Thoracic aorta (tissue), 2 donors: Measurements from ENCODE around the gene ETV3L. TPM values are rescaled to one million over a fixed set of nuclear protein-coding genes. Genes with fewer than 3 reads are reported as not detected.

Source experiments
- ATAC-seq: fragments of 150-250 bp; one replicate; pipeline ENCODE4 v1.8.0; 2017; ENCODE audit warnings: low read depth; ENCODE audit not compliant: insufficient number of reproducible peaks, low FRiP score
- DNase-seq: peaks from one replicate; pipeline ENCODE4 v3.0.0-alpha.2; 2020; ENCODE audit warnings: low spot score
- H3K27ac ChIP-seq, 2 donors: fragments of 200-600 bp; sonication (generic); 1 replicate in 1 of 2; 2 replicates in 1 of 2; pipeline ENCODE4 v1.5.1; 2016; ENCODE audit warnings: mild to moderate bottlenecking in 2 of 2, moderate library complexity in 2 of 2
- H3K27me3 ChIP-seq: fragments of 200-600 bp; sonication (generic); replicated peaks from 2 replicates; pipeline ENCODE4 v1.6.0; 2016; ENCODE audit warnings: mild to moderate bottlenecking; ENCODE audit not compliant: insufficient read depth
- H3K36me3 ChIP-seq: fragments of 200-600 bp; sonication (generic); one replicate; pipeline ENCODE4 v1.5.1; 2016
- H3K4me1 ChIP-seq, 2 donors: fragments of 200-600 bp; sonication (generic); 1 replicate in 1 of 2; 2 replicates in 1 of 2; pipeline versions ENCODE4 v1.5.1 to v1.6.0; 2016; ENCODE audit warnings: low read depth in 2 of 2, mild to moderate bottlenecking in 1 of 2; ENCODE audit not compliant: control insufficient read depth in 1 of 2
- H3K4me3 ChIP-seq: fragments of 200-600 bp; sonication (generic); 2 replicates; pipeline ENCODE4 v1.5.1; 2016; ENCODE audit warnings: mild to moderate bottlenecking
- H3K9me3 ChIP-seq: fragments of 200-600 bp; sonication (generic); 2 replicates; pipeline ENCODE4 v1.5.1; 2016
- CTCF ChIP-seq: fragments of 200-600 bp; sonication (generic); IDR thresholded peaks from one replicate; pipeline ENCODE4 v1.5.1; 2019; ENCODE audit warnings: antibody characterized with exemption
- total RNA-seq, 2 donors: library from RNA; depleted of rRNA; stranded (reverse); fragments of >200 nt; gene quantifications; one replicate each; pipeline versions ENCODE4 v1.1.0 to v1.2.3, GENCODE V29; 2016

ETV3L gene
- total RNA-seq, 2 donors from 2014 or later = not detected

GRCh38 chr1:157119008-157119407 lies 19.4 kb upstream of the ETV3L start:
- DNase-seq (no peak), ATAC-seq (no peak)
- Histone ChIP-seq H3K27me3 (no peaks in the 10 kb centered on the region), H3K36me3 (peaks cover 10% of the 10 kb centered on the region), H3K4me1 (no peaks in the 10 kb centered on the region), H3K4me3 (no peak overlapping the region), H3K9me3 (no peaks in the 10 kb centered on the region), H3K27ac (no peak overlapping the region)
- TF ChIP-seq CTCF = no peak

GRCh38 chr1:157117527-157118057 lies 18.0 kb upstream of the ETV3L start:
- no peaks in the 10 kb centered on the region for H3K27me3 ChIP-seq
- H3K4me1 ChIP-seq = no peaks in the 10 kb centered on the region
- H3K27ac ChIP-seq = no peak overlapping the region
- TF ChIP-seq CTCF = no peak
- H3K36me3 ChIP-seq = no peaks in the 10 kb centered on the region
- DNase-seq (no peak), ATAC-seq (no peak)
- no peaks in the 10 kb centered on the region for H3K9me3 ChIP-seq
- no peak overlapping the region for H3K4me3 ChIP-seq

GRCh38 chr1:157116737-157117103 lies 17.1 kb upstream of the ETV3L start:
- Histone ChIP-seq H3K36me3 (no peaks in the 10 kb centered on the region), H3K4me1 (no peaks in the 10 kb centered on the region), H3K9me3 (no peaks in the 10 kb centered on the region), H3K27me3 (no peaks in the 10 kb centered on the region), H3K4me3 (no peak overlapping the region), H3K27ac (no peak overlapping the region)
- ATAC-seq = no peak
- no peak for TF ChIP-seq CTCF
- no peak for DNase-seq

- H3K27me3 ChIP-seq = no peaks in the 10 kb centered on the region
- H3K4me1 ChIP-seq = no peaks in the 10 kb centered on the region
- DNase-seq (no peak), ATAC-seq (no peak)
- no peak for TF ChIP-seq CTCF
- H3K36me3 ChIP-seq = no peaks in the 10 kb centered on the region
- H3K9me3 ChIP-seq = no peaks in the 10 kb centered on the region
- H3K4me3 ChIP-seq = no peak overlapping the region
- H3K27ac ChIP-seq = no peak overlapping the region
Measured at GRCh38 chr1:157115851-157116736, 16.5 kb upstream of the ETV3L start.

GRCh38 chr1:157115429-157115838 lies 15.8 kb upstream of the ETV3L start:
- ATAC-seq (no peak), DNase-seq (no peak)
- Histone ChIP-seq H3K4me1 (no peaks in the 10 kb centered on the region), H3K9me3 (no peaks in the 10 kb centered on the region), H3K36me3 (no peaks in the 10 kb centered on the region), H3K27ac (no peak overlapping the region), H3K4me3 (no peak overlapping the region), H3K27me3 (no peaks in the 10 kb centered on the region)
- no peak for TF ChIP-seq CTCF
